Type B pancreatic cell (in vitro differentiated cells): ENCODE measurements around the gene TRAPPC8. TPM values are rescaled to one million over a fixed set of nuclear protein-coding genes. Genes with fewer than 3 reads are reported as not detected.
"Not testable (repeated sequence)": the region's sequence is repeated elsewhere in the genome, so short reads cannot be mapped to it uniquely, and the experiment has no call there.

Experiments
- DNase-seq: peaks from one replicate; pipeline ENCODE4 v3.0.0; 2021; ENCODE audit warnings: mixed read lengths; ENCODE audit not compliant: unreplicated experiment; ENCODE audit errors: extremely low spot score
- H3K27ac Mint-ChIP-seq: 2 replicates; pipeline ENCODE4 v1.8.0; 2021; ENCODE audit warnings: mild to moderate bottlenecking, mixed read lengths
- H3K27me3 Mint-ChIP-seq: 2 replicates; pipeline ENCODE4 v1.8.0; 2021; ENCODE audit warnings: mixed read lengths
- H3K36me3 Mint-ChIP-seq: 2 replicates; pipeline ENCODE4 v1.8.0; 2021; ENCODE audit warnings: mixed read lengths
- H3K4me1 Mint-ChIP-seq: one replicate; pipeline ENCODE4 v1.8.0; 2021; ENCODE audit warnings: mixed read lengths; ENCODE audit not compliant: unreplicated experiment
- H3K4me3 Mint-ChIP-seq: 2 replicates; pipeline ENCODE4 v1.8.0; 2021; ENCODE audit warnings: mild to moderate bottlenecking, mixed read lengths
- H3K9me3 Mint-ChIP-seq: 2 replicates; pipeline ENCODE4 v1.8.0; 2021; ENCODE audit warnings: mixed read lengths
- total RNA-seq: library from RNA; stranded (reverse); gene quantifications from 2 replicates; pipeline ENCODE4 v1.2.1, GENCODE V29; 2021; ENCODE audit warnings: low replicate concordance
- TF ChIP-seq, protein P1 (sequence below): fragments of 200-600 bp; sonication (generic); conservative IDR thresholded peaks from 2 replicates; pipeline ENCODE4 v1.5.0; 2021; ENCODE audit warnings: antibody characterized with exemption, mild to moderate bottlenecking

TRAPPC8 gene
- total RNA-seq, 1 donor from 2014 or later: 43.6 TPM

DNA sequence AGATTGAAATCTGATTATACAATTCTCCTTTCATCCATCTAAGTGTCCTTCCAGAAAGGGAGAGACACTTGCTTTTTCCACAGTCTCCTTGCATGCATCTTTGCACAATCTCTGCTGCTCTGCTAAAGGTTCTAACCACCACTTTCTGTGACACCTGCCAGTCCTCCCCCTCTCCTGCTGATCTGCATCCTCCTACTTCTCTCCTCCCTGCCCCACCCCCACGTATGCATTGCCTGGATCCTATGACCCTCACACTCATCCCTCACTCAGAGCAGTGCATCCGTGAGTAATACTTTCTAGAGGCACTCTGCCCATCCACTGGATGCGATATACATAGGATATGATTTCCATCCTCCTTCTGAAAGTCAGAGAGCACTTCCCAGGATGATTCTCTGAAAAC lies 27.7 kb upstream of the TRAPPC8 start:
- Mint-ChIP-seq H3K36me3 (no peaks in the 10 kb centered on the region), H3K9me3 (peaks cover 13% of the 10 kb centered on the region), H3K4me3 (no peak overlapping the region), H3K27me3 (peaks cover 3% of the 10 kb centered on the region), H3K4me1 (no peaks in the 10 kb centered on the region), H3K27ac (no peak overlapping the region)
- no peak for DNase-seq
- TF ChIP-seq, protein P1, sequence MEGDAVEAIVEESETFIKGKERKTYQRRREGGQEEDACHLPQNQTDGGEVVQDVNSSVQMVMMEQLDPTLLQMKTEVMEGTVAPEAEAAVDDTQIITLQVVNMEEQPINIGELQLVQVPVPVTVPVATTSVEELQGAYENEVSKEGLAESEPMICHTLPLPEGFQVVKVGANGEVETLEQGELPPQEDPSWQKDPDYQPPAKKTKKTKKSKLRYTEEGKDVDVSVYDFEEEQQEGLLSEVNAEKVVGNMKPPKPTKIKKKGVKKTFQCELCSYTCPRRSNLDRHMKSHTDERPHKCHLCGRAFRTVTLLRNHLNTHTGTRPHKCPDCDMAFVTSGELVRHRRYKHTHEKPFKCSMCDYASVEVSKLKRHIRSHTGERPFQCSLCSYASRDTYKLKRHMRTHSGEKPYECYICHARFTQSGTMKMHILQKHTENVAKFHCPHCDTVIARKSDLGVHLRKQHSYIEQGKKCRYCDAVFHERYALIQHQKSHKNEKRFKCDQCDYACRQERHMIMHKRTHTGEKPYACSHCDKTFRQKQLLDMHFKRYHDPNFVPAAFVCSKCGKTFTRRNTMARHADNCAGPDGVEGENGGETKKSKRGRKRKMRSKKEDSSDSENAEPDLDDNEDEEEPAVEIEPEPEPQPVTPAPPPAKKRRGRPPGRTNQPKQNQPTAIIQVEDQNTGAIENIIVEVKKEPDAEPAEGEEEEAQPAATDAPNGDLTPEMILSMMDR: no peak

DNA sequence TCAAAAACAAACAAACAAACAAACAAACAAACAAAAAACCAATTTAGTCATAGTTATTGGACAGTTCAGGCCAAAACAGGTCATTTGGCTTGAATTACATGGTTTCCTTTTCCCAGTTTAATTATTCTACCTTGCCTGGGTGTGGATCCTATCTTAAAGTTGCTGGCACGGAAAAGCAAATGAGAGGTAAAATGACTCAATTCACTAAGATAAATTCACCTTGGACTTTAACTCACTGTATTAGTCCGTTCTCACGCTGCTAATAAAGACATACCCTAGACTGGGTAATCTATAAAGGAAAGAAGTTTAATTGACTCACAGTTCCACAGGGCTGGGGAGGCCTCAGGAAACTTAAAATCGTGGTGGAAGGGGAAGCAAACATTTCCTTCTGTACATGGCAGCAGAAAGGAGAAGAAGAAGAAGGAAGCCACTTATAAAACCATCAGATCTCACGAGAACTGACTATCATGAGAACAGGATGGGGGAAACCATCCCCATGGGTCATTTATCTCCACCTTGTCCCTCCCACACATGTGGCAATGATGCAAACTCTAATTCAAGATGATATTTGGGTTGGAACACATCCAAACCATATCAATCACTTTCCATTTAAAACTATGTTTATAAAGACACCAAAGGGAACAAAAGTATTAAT lies 22.5 kb upstream of the TRAPPC8 start:
- Mint-ChIP-seq H3K36me3 (no peaks in the 10 kb centered on the region), H3K9me3 (peaks cover 3% of the 10 kb centered on the region), H3K4me1 (peaks cover 4% of the 10 kb centered on the region), H3K27ac (peak overlapping the region; percentile 20), H3K27me3 (no peaks in the 10 kb centered on the region), H3K4me3 (no peak overlapping the region)
- no peak for DNase-seq
- TF ChIP-seq, protein P1: no peak

DNA sequence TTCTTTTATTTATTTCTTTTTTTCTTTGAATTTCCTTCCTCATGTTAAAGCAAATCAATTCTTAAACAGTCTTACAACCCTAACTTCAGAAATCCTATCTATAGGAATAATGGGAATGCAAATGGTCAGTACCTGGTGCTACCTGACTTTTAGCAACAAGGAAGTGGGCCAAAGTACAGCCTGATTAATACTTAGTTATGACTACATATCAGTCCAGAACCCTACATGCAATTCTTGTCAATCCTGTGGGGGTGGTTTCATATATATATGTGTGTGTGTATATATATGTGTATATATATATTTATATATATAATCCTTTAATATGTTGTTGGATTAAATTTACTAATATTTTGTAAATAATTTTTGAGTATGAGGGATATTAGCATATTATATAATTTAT lies 14.8 kb upstream of the TRAPPC8 start:
- TF ChIP-seq, protein P1: no peak
- no peak overlapping the region for H3K4me3 Mint-ChIP-seq
- H3K9me3 Mint-ChIP-seq: no peaks in the 10 kb centered on the region
- DNase-seq: no peak
- no peaks in the 10 kb centered on the region for H3K4me1 Mint-ChIP-seq
- no peaks in the 10 kb centered on the region for H3K36me3 Mint-ChIP-seq
- no peak overlapping the region for H3K27ac Mint-ChIP-seq
- H3K27me3 Mint-ChIP-seq: no peaks in the 10 kb centered on the region

DNA sequence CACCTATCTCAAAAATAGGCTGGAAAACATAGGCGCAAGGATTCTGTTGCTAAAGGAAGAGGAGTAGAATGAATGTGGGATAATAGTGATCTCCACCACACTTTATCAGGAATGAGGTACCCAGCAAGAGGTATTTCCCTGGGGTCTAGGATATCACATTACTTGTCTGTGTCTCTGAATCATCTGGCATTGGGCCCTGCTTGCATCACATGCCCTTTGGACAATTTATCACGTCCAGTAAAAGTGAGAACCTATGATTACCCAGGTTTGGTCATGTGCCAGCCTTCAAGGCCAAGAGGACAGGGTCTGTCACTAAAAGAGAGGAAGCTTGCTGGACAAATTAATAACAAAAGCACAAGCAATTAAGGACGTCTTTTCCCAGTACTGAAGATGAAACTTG lies 11.4 kb upstream of the TRAPPC8 start:
- TF ChIP-seq, protein P1: no peak
- Mint-ChIP-seq H3K27me3 (no peaks in the 10 kb centered on the region), H3K4me3 (no peak overlapping the region), H3K4me1 (peaks cover 5% of the 10 kb centered on the region), H3K27ac (no peak overlapping the region), H3K9me3 (no peaks in the 10 kb centered on the region), H3K36me3 (no peaks in the 10 kb centered on the region)
- no peak for DNase-seq

DNA sequence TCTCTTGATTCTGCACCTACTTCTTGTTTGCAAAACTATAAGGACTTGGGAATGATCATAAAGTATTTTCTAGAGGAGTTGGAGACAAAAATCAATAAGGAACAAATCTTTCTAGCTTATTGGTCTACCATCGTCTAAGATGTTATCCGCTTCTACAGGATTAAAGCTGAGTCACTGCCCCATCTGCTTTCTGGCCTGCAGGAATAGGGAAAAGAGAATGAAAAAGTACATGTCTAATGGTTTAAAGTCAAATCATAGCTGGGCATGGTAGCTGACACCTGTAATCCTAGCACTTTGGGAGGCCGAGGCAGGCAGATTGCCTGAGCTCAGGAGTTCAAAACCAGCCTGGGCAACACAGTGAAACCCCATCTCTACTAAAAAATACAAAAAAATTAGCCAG lies 10.8 kb upstream of the TRAPPC8 start:
- DNase-seq, H3K27ac Mint-ChIP-seq, H3K36me3 Mint-ChIP-seq, H3K4me3 Mint-ChIP-seq, H3K27me3 Mint-ChIP-seq, H3K9me3 Mint-ChIP-seq, H3K4me1 Mint-ChIP-seq: not testable (repeated sequence)

DNA sequence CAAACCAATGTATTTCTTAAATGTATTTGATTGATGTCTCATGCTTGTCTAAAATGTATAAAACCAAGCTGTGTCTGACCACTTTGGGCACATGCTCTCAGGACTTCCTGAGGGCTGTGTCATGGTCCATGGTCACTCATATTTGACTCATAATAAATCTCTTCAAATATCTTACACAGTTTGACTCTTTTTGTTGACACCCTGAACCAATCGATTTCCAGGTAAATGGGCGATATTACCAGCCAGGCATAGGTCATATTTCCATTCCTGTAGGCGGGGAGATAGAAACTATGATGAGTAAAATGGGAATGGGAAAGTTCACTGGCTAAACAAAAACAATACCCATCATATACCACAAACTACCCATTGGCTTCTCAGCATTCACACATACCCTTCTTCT lies 9.3 kb upstream of the TRAPPC8 start:
- Mint-ChIP-seq H3K4me3 (no peak overlapping the region), H3K27me3 (no peaks in the 10 kb centered on the region), H3K9me3 (no peaks in the 10 kb centered on the region), H3K36me3 (no peaks in the 10 kb centered on the region), H3K4me1 (peaks cover 5% of the 10 kb centered on the region), H3K27ac (no peak overlapping the region)
- TF ChIP-seq, protein P1: no peak
- no peak for DNase-seq
